Stimulated activated CD4-positive, alpha-beta T cell treated with anti-CD3 and anti-CD28 coated beads, Interleukin-15, amount 100 ng/mL, for 24 hours (primary cell): Measurements from ENCODE around the gene AMZ1.
A peak's percentile ranks its signal among the peaks of the same experiment; 100 is the strongest.
"Not testable (repeated sequence)": the region's sequence is repeated elsewhere in the genome, so short reads cannot be mapped to it uniquely, and the experiment has no call there.

Experiments
- DNase-seq: peaks from one replicate; pipeline ENCODE4 v3.0.0-alpha.2; 2020

AMZ1 gene

GRCh38 chr7:2714636-2715035 is 26.6 kb downstream of the AMZ1 start:
- no peak for DNase-seq

- peak; percentile 69 for DNase-seq
These were observed 27.6 kb downstream of the AMZ1 start for GRCh38 chr7:2715341-2716231.

GRCh38 chr7:2716488-2716887 is 28.5 kb downstream of the AMZ1 start:
- DNase-seq: no peak

- no peak for DNase-seq
These were observed 28.9 kb downstream of the AMZ1 start for GRCh38 chr7:2716906-2717292.

GRCh38 chr7:2717293-2718261 is 29.6 kb downstream of the AMZ1 start:
- peak; percentile 31 for DNase-seq

- no peak for DNase-seq
These were observed 30.4 kb downstream of the AMZ1 start for GRCh38 chr7:2718296-2718965.

- DNase-seq: peak; percentile 77
These were observed 31.0 kb downstream of the AMZ1 start for GRCh38 chr7:2719007-2719406.

- DNase-seq: peak; percentile 30
These were observed 32.0 kb downstream of the AMZ1 start for GRCh38 chr7:2720024-2720423.

GRCh38 chr7:2721842-2722241 is 33.8 kb downstream of the AMZ1 start:
- DNase-seq: no peak

- DNase-seq: no peak
These were observed 34.6 kb downstream of the AMZ1 start for GRCh38 chr7:2722591-2722990.

GRCh38 chr7:2723138-2723850 is 35.3 kb downstream of the AMZ1 start:
- DNase-seq: no peak

- not testable (repeated sequence) for DNase-seq
These were observed 36.0 kb downstream of the AMZ1 start for GRCh38 chr7:2724036-2724435.

GRCh38 chr7:2724453-2725177 is 36.6 kb downstream of the AMZ1 start:
- DNase-seq: no peak

GRCh38 chr7:2725178-2726105 is 37.4 kb downstream of the AMZ1 start:
- DNase-seq: no peak

GRCh38 chr7:2726316-2727018 is 38.5 kb downstream of the AMZ1 start:
- no peak for DNase-seq

GRCh38 chr7:2727206-2727605 is 39.2 kb downstream of the AMZ1 start:
- DNase-seq: not testable (repeated sequence)

GRCh38 chr7:2728316-2729030 is 40.5 kb downstream of the AMZ1 start:
- no peak for DNase-seq

- no peak for DNase-seq
These were observed 41.3 kb downstream of the AMZ1 start for GRCh38 chr7:2729031-2729892.
